Fibroblast of lung (primary cell): ENCODE measurements around the gene ATF4. TPM values are rescaled to one million over a fixed set of nuclear protein-coding genes. Genes with fewer than 3 reads are reported as not detected.

Experiments
- DNase-seq, 2 donors: peaks; one replicate each; pipeline versions ENCODE4 v3.0.0 to v3.0.0-alpha.2; 2010; ENCODE audit warnings: low read depth in 2 of 2
- H2AFZ ChIP-seq: 2 replicates; pipeline ENCODE4 v1.5.1; 2012; ENCODE audit warnings: low read length, control low read depth, inconsistent platforms
- H3K27ac ChIP-seq: 2 replicates; pipeline ENCODE4 v1.5.1; 2011; ENCODE audit warnings: low read length, control low read depth; ENCODE audit not compliant: insufficient read depth
- H3K27me3 ChIP-seq: 2 replicates; pipeline ENCODE4 v1.5.1; 2011; ENCODE audit warnings: mild to moderate bottlenecking, low read length; ENCODE audit not compliant: control insufficient read depth, insufficient read depth
- H3K36me3 ChIP-seq: 2 replicates; pipeline ENCODE4 v1.5.1; 2011; ENCODE audit warnings: low read length; ENCODE audit not compliant: control insufficient read depth, insufficient read depth
- H3K4me1 ChIP-seq: 2 replicates; pipeline ENCODE4 v1.5.1; 2011; ENCODE audit warnings: low read length; ENCODE audit not compliant: control insufficient read depth, insufficient read depth; ENCODE audit errors: extremely low read depth
- H3K4me2 ChIP-seq: 2 replicates; pipeline ENCODE4 v1.5.1; 2011; ENCODE audit warnings: low read length, control low read depth; ENCODE audit not compliant: insufficient read depth; ENCODE audit errors: extremely low read depth
- H3K4me3 ChIP-seq, 4 experiments: fragments of 200-600 bp in 1 of 4; sonication (generic) in 1 of 4; replicated peaks in 1 of 4; 2 replicates each; pipeline ENCODE4 v1.5.1; 2011 to 2016; ENCODE audit warnings: low read length in 4 of 4, low read depth in 3 of 4, mild to moderate bottlenecking in 3 of 4, control low read depth in 2 of 4, inconsistent platforms in 1 of 4, mixed read lengths in 1 of 4; ENCODE audit not compliant: insufficient read depth in 1 of 4; ENCODE audit errors: control extremely low read depth in 1 of 4
- H3K79me2 ChIP-seq: 2 replicates; pipeline ENCODE4 v1.5.1; 2012; ENCODE audit warnings: mild to moderate bottlenecking, low read length, inconsistent platforms; ENCODE audit not compliant: control insufficient read depth, insufficient read depth
- H3K9ac ChIP-seq: 2 replicates; pipeline ENCODE4 v1.5.1; 2011; ENCODE audit warnings: mild to moderate bottlenecking, low read length, control low read depth; ENCODE audit not compliant: insufficient read depth
- H3K9me3 ChIP-seq: 2 replicates; pipeline ENCODE4 v1.5.1; 2012; ENCODE audit warnings: low read depth, low read length; ENCODE audit not compliant: control insufficient read depth, insufficient read depth
- H4K20me1 ChIP-seq: 2 replicates; pipeline ENCODE4 v1.5.1; 2011; ENCODE audit warnings: low read length; ENCODE audit not compliant: control insufficient read depth, insufficient read depth; ENCODE audit errors: extremely low read depth
- EZH2 ChIP-seq: IDR thresholded peaks from 2 replicates; pipeline ENCODE4 v1.5.1; 2012; ENCODE audit warnings: low read length, control low read depth, mild to moderate bottlenecking; ENCODE audit errors: missing control alignments
- polyA plus RNA-seq, 2 donors: library from polyadenylated mRNA; depleted of rRNA in 1 of 2; stranded (reverse) in 1 of 2; unstranded in 1 of 2; fragments of >200 nt; gene quantifications; 2 replicates each; pipeline ENCODE4 v1.2.1, GENCODE V29; 2011 to 2012; ENCODE audit warnings: missing spikeins in 1 of 2
- total RNA-seq: library from RNA; depleted of rRNA; stranded (reverse); fragments of >200 nt; gene quantifications from 2 replicates; pipeline ENCODE4 v1.2.1, GENCODE V29; 2014
- TF ChIP-seq, protein P1 (sequence below), 2 donors: IDR thresholded peaks in 1 of 2; conservative IDR thresholded peaks in 1 of 2; 1 replicate in 1 of 2; 2 replicates in 1 of 2; pipeline ENCODE4 v1.5.1; 2011 to 2012; ENCODE audit warnings: low read length in 2 of 2, control low read depth in 1 of 2, inconsistent platforms in 1 of 2, low read depth in 1 of 2, mild to moderate bottlenecking in 1 of 2

ATF4 gene
- total and polyA plus RNA-seq, 2 donors (not counting 1 experiment from before 2014, with no cell fraction given), result 546 to 555 TPM

DNA sequence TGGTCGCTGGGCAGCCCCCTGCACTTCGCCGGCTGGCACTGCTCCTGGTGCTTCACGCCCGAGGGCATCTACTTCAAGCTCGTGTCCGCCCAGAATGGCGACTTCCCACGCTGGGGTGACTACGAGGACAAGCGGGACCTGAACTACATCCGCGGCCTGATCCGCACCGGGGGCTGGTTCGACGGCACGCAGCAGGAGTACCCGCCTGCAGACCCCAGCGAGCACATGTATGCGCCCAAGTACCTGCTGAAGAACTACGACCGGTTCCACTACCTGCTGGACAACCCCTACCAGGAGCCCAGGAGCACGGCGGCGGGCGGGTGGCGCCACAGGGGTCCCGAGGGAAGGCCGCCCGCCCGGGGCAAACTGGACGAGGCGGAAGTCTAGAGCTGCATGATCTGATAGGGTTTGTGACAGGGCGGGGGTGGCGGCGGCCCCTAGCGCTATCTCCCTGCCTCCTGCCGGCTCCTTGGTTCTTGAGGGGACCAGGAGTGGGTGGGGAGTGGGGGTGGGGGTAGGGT is 31.7 kb upstream of the ATF4 start:
- no peaks in the 10 kb centered on the region for H3K27me3 ChIP-seq
- H3K36me3 ChIP-seq, result no peaks in the 10 kb centered on the region
- DNase-seq, result no peak
- no peak overlapping the region for H3K27ac ChIP-seq
- H3K9me3 ChIP-seq, result no peaks in the 10 kb centered on the region
- peaks cover 6% of the 10 kb centered on the region for H3K4me1 ChIP-seq
- TF ChIP-seq EZH2, result no peak
- TF ChIP-seq, protein P1, sequence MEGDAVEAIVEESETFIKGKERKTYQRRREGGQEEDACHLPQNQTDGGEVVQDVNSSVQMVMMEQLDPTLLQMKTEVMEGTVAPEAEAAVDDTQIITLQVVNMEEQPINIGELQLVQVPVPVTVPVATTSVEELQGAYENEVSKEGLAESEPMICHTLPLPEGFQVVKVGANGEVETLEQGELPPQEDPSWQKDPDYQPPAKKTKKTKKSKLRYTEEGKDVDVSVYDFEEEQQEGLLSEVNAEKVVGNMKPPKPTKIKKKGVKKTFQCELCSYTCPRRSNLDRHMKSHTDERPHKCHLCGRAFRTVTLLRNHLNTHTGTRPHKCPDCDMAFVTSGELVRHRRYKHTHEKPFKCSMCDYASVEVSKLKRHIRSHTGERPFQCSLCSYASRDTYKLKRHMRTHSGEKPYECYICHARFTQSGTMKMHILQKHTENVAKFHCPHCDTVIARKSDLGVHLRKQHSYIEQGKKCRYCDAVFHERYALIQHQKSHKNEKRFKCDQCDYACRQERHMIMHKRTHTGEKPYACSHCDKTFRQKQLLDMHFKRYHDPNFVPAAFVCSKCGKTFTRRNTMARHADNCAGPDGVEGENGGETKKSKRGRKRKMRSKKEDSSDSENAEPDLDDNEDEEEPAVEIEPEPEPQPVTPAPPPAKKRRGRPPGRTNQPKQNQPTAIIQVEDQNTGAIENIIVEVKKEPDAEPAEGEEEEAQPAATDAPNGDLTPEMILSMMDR (conservative IDR thresholded peaks at IDR 0.05 in 1 of 2, IDR thresholded peaks at IDR 0.05 in 1 of 2; ENCODE audit: low read depth in 1 of 2, low read length in 2 of 2), result no peak
- no peaks in the 10 kb centered on the region for H4K20me1 ChIP-seq
- H3K79me2 ChIP-seq, result no peaks in the 10 kb centered on the region
- no peak overlapping the region for H2AFZ ChIP-seq
- no peak overlapping the region for H3K4me2 ChIP-seq
- no peak overlapping the region for H3K9ac ChIP-seq
- no peak overlapping the region for H3K4me3 ChIP-seq

DNA sequence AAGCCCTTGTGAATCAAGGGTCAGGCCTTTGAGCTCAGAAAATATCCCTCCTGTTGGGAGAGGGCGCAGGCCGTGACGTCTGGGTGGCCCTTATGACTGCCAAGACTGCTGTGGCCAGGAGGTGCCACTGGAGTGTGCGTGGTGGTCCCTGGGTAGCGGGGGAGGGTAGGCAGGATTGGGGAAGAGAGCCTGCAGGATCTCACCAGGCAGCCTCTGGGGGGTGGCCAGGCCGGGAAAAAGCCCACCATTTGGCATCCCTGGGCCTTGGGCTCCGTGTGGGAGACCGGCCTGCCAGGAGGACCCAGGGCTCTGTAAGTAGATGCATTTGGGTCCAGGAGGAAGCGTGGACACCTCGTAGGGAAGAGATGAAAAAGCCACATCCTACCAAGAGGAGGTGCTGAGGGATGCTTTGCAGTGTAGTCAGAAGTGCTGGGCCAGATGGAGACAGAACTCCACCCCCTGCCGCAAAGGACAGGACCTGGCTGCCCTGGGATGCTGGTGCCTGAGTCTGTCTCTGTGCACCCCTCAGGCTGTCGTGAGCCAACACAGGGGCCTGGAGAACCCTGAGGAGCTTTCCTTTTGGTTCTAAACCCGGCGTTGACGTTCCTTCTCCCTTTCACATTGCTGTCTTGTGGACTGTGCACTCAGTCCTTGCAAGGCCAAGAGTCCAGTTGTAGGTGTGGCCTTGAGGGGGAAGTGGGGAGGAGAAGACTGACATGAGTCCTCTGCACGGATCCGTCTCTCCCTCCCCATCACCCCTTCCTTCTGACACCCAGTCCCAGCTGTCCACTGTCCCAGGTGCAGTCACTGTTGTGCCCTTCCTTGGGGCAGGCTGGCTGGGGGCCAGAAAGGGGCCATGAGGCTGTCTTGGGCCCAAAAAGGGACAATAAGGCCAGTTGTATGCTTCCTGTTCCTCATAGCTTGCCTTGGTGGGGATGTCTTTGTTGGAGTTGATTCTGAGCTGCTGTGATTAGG is 31.0 kb upstream of the ATF4 start:
- no peak overlapping the region for H3K4me3 ChIP-seq
- H4K20me1 ChIP-seq, result no peaks in the 10 kb centered on the region
- DNase-seq, result no peak
- H3K27ac ChIP-seq, result no peak overlapping the region
- no peaks in the 10 kb centered on the region for H3K27me3 ChIP-seq
- H3K4me2 ChIP-seq, result no peak overlapping the region
- no peaks in the 10 kb centered on the region for H3K9me3 ChIP-seq
- H3K36me3 ChIP-seq, result no peaks in the 10 kb centered on the region
- no peak for TF ChIP-seq EZH2
- TF ChIP-seq, protein P1 (conservative IDR thresholded peaks at IDR 0.05 in 1 of 2, IDR thresholded peaks at IDR 0.05 in 1 of 2; ENCODE audit: low read depth in 1 of 2, low read length in 2 of 2), result no peak
- no peaks in the 10 kb centered on the region for H3K79me2 ChIP-seq
- no peak overlapping the region for H2AFZ ChIP-seq
- peaks cover 11% of the 10 kb centered on the region for H3K4me1 ChIP-seq
- no peak overlapping the region for H3K9ac ChIP-seq

DNA sequence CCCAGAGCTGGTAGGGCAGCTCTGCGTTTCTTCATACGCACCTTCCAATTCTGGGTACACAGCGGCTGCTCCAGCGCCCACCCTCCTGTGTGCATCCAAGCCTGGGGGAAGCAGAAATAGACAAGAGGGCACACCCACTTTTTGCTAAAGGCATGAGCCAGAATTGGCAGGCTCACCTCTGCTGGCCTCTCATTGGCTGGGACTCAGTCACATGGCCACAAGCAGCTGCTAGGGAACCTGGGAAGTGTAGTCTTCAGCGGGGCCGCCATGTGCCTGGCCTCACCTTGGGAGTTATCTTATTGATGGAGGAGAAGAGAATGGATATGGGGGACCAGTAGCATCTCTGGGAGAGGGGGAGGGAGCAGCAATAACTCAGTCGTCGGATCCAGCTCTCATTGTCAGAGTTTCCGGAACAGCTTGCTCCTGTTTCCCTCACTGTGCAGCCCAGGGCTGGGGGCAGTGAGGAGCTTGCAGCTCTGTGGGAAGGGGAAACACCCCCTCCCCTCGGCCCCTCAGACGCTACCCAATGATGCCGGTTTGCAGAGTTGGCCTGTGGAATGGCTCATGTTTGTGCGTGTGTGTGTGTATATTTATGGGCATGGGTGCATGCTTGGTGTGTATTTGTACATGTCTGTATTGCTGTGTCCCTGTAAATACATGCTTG is 30.1 kb upstream of the ATF4 start:
- peak; percentile 72 for DNase-seq
- no peaks in the 10 kb centered on the region for H3K79me2 ChIP-seq
- TF ChIP-seq, protein P1 (conservative IDR thresholded peaks at IDR 0.05 in 1 of 2, IDR thresholded peaks at IDR 0.05 in 1 of 2; ENCODE audit: low read depth in 1 of 2, low read length in 2 of 2), result no peak
- no peak for TF ChIP-seq EZH2
- no peak overlapping the region for H3K27ac ChIP-seq
- H4K20me1 ChIP-seq, result no peaks in the 10 kb centered on the region
- H3K27me3 ChIP-seq, result no peaks in the 10 kb centered on the region
- H3K4me1 ChIP-seq, result peaks cover 17% of the 10 kb centered on the region
- H3K4me3 ChIP-seq, result no peak overlapping the region
- H2AFZ ChIP-seq, result no peak overlapping the region
- H3K36me3 ChIP-seq, result no peaks in the 10 kb centered on the region
- H3K9me3 ChIP-seq, result no peaks in the 10 kb centered on the region
- H3K9ac ChIP-seq, result no peak overlapping the region
- no peak overlapping the region for H3K4me2 ChIP-seq
